Neural cell (in vitro differentiated cells): ENCODE results near the gene TXN. TPM values are rescaled to one million over a fixed set of nuclear protein-coding genes. Genes with fewer than 3 reads are reported as not detected.

Experiments
- H2AFZ ChIP-seq: fragments of 200-600, 300-800 bp; sonication (generic), shearing (Covaris generic); 2 replicates; pipeline ENCODE4 v1.6.0; 2014; ENCODE audit warnings: low read depth, mild to moderate bottlenecking, antibody characterized with exemption, low read length, moderate library complexity
- H3F3A ChIP-seq: fragments of 200-600 bp; shearing (Covaris generic); 2 replicates; pipeline ENCODE4 v1.6.1; 2016; ENCODE audit warnings: mild to moderate bottlenecking, moderate library complexity, mixed read lengths, antibody characterized with exemption, low read length; ENCODE audit not compliant: insufficient read depth, poor library complexity, severe bottlenecking
- H3K27ac ChIP-seq: fragments of 200-600, 300-800 bp; sonication (generic), shearing (Covaris generic); 2 replicates; pipeline ENCODE4 v1.5.1; 2014; ENCODE audit warnings: mild to moderate bottlenecking, low read length, moderate library complexity
- H3K27me3 ChIP-seq: fragments of 300-800, 200-600 bp; sonication (generic), shearing (Covaris generic); 2 replicates; pipeline ENCODE4 v1.6.0; 2014; ENCODE audit warnings: mild to moderate bottlenecking, low read depth, low read length, moderate library complexity; ENCODE audit not compliant: insufficient read depth
- H3K36me3 ChIP-seq: fragments of 300-800, 200-600 bp; sonication (generic), shearing (Covaris generic); 2 replicates; pipeline ENCODE4 v1.5.1; 2014; ENCODE audit warnings: mild to moderate bottlenecking, antibody characterized with exemption, low read length, moderate library complexity; ENCODE audit not compliant: insufficient read depth
- H3K4me2 ChIP-seq: fragments of 300-800, 200-600 bp; sonication (generic), shearing (Covaris generic); 2 replicates; pipeline ENCODE4 v1.6.0; 2014; ENCODE audit warnings: mild to moderate bottlenecking, low read length
- H3K4me3 ChIP-seq: fragments of 300-800, 200-600 bp; sonication (generic), shearing (Covaris generic); 2 replicates; pipeline ENCODE4 v1.5.1; 2014; ENCODE audit warnings: mild to moderate bottlenecking, low read length, moderate library complexity
- H3K79me2 ChIP-seq: fragments of 200-600 bp; shearing (Covaris generic); replicated peaks from 2 replicates; pipeline ENCODE4 v1.6.0; 2014; ENCODE audit warnings: mild to moderate bottlenecking, low read length, moderate library complexity; ENCODE audit not compliant: insufficient read depth
- H3K9ac ChIP-seq: fragments of 300-800, 200-600 bp; sonication (generic), shearing (Covaris generic); 2 replicates; pipeline ENCODE4 v1.6.1; 2016; ENCODE audit warnings: mild to moderate bottlenecking, low read length, mixed read lengths
- H3K9me2 ChIP-seq: fragments of 200-600 bp; shearing (Covaris generic); 2 replicates; pipeline ENCODE4 v1.6.1; 2016; ENCODE audit warnings: mild to moderate bottlenecking, low read length, mixed read lengths; ENCODE audit not compliant: insufficient read depth
- H3K9me3 ChIP-seq: fragments of 200-600, 300-800 bp; sonication (generic), shearing (Covaris generic); 2 replicates; pipeline ENCODE4 v1.6.1; 2016; ENCODE audit warnings: mild to moderate bottlenecking, mixed run types, low read length, moderate library complexity, mixed read lengths
- H4K20me1 ChIP-seq: fragments of 200-600 bp; shearing (Covaris generic); 2 replicates; pipeline ENCODE4 v1.6.1; 2016; ENCODE audit warnings: mild to moderate bottlenecking, mixed run types; ENCODE audit not compliant: insufficient read depth
- CTCF ChIP-seq: fragments of 450-650 bp; IDR thresholded peaks from 2 replicates; pipeline ENCODE4 v1.5.1; 2014; ENCODE audit warnings: antibody characterized with exemption, mild to moderate bottlenecking, moderate library complexity; ENCODE audit not compliant: poor library complexity, severe bottlenecking
- EP300 ChIP-seq: fragments of 450-650 bp; conservative IDR thresholded peaks from 2 replicates; pipeline ENCODE4 v1.6.1; 2014; ENCODE audit warnings: antibody characterized with exemption, mild to moderate bottlenecking, moderate library complexity; ENCODE audit not compliant: poor library complexity, severe bottlenecking
- EZH2 ChIP-seq: fragments of 200-600, 300-800 bp; shearing (Covaris generic), sonication (generic); IDR thresholded peaks from 2 replicates; pipeline ENCODE4 v1.6.1; 2014; ENCODE audit warnings: antibody characterized with exemption, low read length, borderline replicate concordance, mild to moderate bottlenecking; ENCODE audit not compliant: insufficient read depth, poor library complexity, severe bottlenecking
- MXI1 ChIP-seq: fragments of 450-650 bp; conservative IDR thresholded peaks from 2 replicates; pipeline ENCODE4 v1.6.1; 2014; ENCODE audit warnings: antibody characterized with exemption, mild to moderate bottlenecking; ENCODE audit not compliant: poor library complexity, severe bottlenecking
- POLR2AphosphoS5 ChIP-seq: IDR thresholded peaks from 2 replicates; pipeline ENCODE4 v1.6.1; 2012
- RAD21 ChIP-seq: fragments of 450-650 bp; conservative IDR thresholded peaks from 2 replicates; pipeline ENCODE4 v1.6.1; 2014; ENCODE audit warnings: antibody characterized with exemption, mild to moderate bottlenecking, moderate library complexity
- REST ChIP-seq: IDR thresholded peaks from 2 replicates; pipeline ENCODE4 v1.6.1; 2012; ENCODE audit warnings: borderline replicate concordance
- SMC3 ChIP-seq: fragments of 450-650 bp; conservative IDR thresholded peaks from 2 replicates; pipeline ENCODE4 v1.6.1; 2014; ENCODE audit warnings: antibody characterized with exemption, mild to moderate bottlenecking, moderate library complexity; ENCODE audit not compliant: poor library complexity
- TAF1 ChIP-seq: IDR thresholded peaks from 2 replicates; pipeline ENCODE4 v1.6.1; 2012; ENCODE audit warnings: low read depth
- polyA plus RNA-seq: library from polyadenylated mRNA; depleted of rRNA; stranded (reverse); fragments of >200 nt; gene quantifications from 2 replicates; pipeline ENCODE4 v1.2.3, GENCODE V29; 2014

TXN gene
- polyA plus RNA-seq, 1 donor from 2014 or later: 304 TPM

GRCh38 chr9:110244616-110245015, 11.7 kb downstream of the TXN start:
- Histone ChIP-seq H3K27me3 (no peaks in the 10 kb centered on the region), H3K36me3 (peaks cover 9% of the 10 kb centered on the region), H3K9me3 (no peaks in the 10 kb centered on the region), H3K9ac (no peak overlapping the region), H3K9me2 (no peaks in the 10 kb centered on the region), H4K20me1 (no peaks in the 10 kb centered on the region), H2AFZ (no peak overlapping the region), H3F3A (no peaks in the 10 kb centered on the region), H3K4me3 (no peak overlapping the region), H3K27ac (no peak overlapping the region), H3K79me2 (no peaks in the 10 kb centered on the region), H3K4me2 (no peak overlapping the region)
- TF ChIP-seq POLR2AphosphoS5: no peak
- no peak for TF ChIP-seq EZH2
- no peak for TF ChIP-seq TAF1
- TF ChIP-seq MXI1: no peak
- TF ChIP-seq REST: no peak
- TF ChIP-seq SMC3: no peak
- no peak for TF ChIP-seq EP300
- TF ChIP-seq RAD21: no peak
- no peak for TF ChIP-seq CTCF

- H3K79me2 ChIP-seq: no peaks in the 10 kb centered on the region
- no peak for TF ChIP-seq RAD21
- no peak for TF ChIP-seq MXI1
- TF ChIP-seq SMC3: no peak
- TF ChIP-seq EP300: no peak
- no peaks in the 10 kb centered on the region for H3K9me2 ChIP-seq
- H3K9me3 ChIP-seq: no peaks in the 10 kb centered on the region
- no peak overlapping the region for H3K4me3 ChIP-seq
- H3K36me3 ChIP-seq: peaks cover 9% of the 10 kb centered on the region
- H2AFZ ChIP-seq: no peak overlapping the region
- H3K27me3 ChIP-seq: no peaks in the 10 kb centered on the region
- no peak overlapping the region for H3K9ac ChIP-seq
- no peaks in the 10 kb centered on the region for H4K20me1 ChIP-seq
- H3K27ac ChIP-seq: no peak overlapping the region
- H3K4me2 ChIP-seq: no peak overlapping the region
- no peaks in the 10 kb centered on the region for H3F3A ChIP-seq
Measured at GRCh38 chr9:110241858-110242321, 14.4 kb downstream of the TXN start.
